ENCODE measurements around the gene ARRDC4.

DNA sequence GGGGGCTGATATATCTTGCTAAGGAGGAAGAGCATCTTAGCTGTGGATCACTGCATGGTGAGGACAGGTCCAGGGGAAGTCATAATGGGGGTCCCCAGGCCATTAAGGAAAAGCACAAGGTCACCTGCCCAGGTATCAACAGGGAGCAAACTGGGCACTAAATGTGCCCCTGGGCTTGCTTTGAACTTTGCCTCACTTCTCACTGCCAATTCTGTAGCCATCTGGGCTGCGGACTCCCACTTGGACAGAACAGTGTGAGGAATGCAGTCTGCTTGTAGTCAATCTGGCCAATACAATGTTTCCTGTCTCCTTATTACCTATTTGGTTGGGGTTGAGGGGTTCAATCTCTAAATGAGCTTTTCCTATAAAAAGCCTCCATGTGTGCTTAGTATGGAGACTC lies 21.3 kb downstream of the ARRDC4 start:
- TF ChIP-seq ZNF274 (IDR thresholded peaks at IDR 0.05; ENCODE audit: low read depth, low read length) = no peak
- no peak for TF ChIP-seq YY1 (IDR thresholded peaks at IDR 0.05; ENCODE audit: insufficient read depth, insufficient read length)
- TF ChIP-seq SUZ12 (IDR thresholded peaks at IDR 0.05; ENCODE audit: extremely low read depth, insufficient read depth, insufficient read length) = no peak

All from NT2/D1 (cell line).